Lung (tissue), 12 donors: ENCODE measurements around the gene DPRX. TPM values are rescaled to one million over a fixed set of nuclear protein-coding genes. Genes with fewer than 3 reads are reported as not detected.

ENCODE experiments used
- ATAC-seq: fragments of 200-7000 bp; cut with Tn5 transposase; one replicate; pipeline ENCODE4 v1.9.1; 2020; ENCODE audit warnings: moderate number of reproducible peaks; ENCODE audit not compliant: insufficient read depth, low FRiP score
- DNase-seq, 3 donors: peaks; one replicate each; pipeline ENCODE4 v3.0.0-alpha.2; 2013 to 2017
- H3K27ac ChIP-seq, 2 donors: one replicate each; pipeline ENCODE4 v1.5.1; 2013; ENCODE audit warnings: mild to moderate bottlenecking in 2 of 2, moderate library complexity in 2 of 2, control low read depth in 1 of 2, inconsistent platforms in 1 of 2, low read depth in 1 of 2, low read length in 1 of 2
- H3K27me3 ChIP-seq, 3 donors: one replicate each; pipeline ENCODE4 v1.5.1; 2013; ENCODE audit warnings: low read length in 2 of 3; ENCODE audit not compliant: control insufficient read depth in 3 of 3, insufficient read depth in 3 of 3
- H3K36me3 ChIP-seq, 4 donors: one replicate each; pipeline ENCODE4 v1.5.1; 2013; ENCODE audit warnings: low read length in 4 of 4, mild to moderate bottlenecking in 1 of 4, moderate library complexity in 1 of 4; ENCODE audit not compliant: control insufficient read depth in 4 of 4, insufficient read depth in 4 of 4
- H3K4me1 ChIP-seq, 5 donors: one replicate each; pipeline ENCODE4 v1.5.1; 2013; ENCODE audit warnings: low read length in 5 of 5, mild to moderate bottlenecking in 2 of 5, moderate library complexity in 1 of 5; ENCODE audit not compliant: control insufficient read depth in 5 of 5, insufficient read depth in 5 of 5
- H3K4me3 ChIP-seq: one replicate; pipeline ENCODE4 v1.5.1; 2013; ENCODE audit warnings: mild to moderate bottlenecking, control low read depth, moderate library complexity
- H3K9ac ChIP-seq, 2 donors: one replicate each; pipeline ENCODE4 v1.5.1; 2013; ENCODE audit warnings: low read length in 2 of 2, control low read depth in 1 of 2; ENCODE audit not compliant: insufficient read depth in 1 of 2
- H3K9me3 ChIP-seq, 4 donors: one replicate each; pipeline ENCODE4 v1.5.1; 2013; ENCODE audit warnings: low read length in 3 of 4, mild to moderate bottlenecking in 1 of 4, moderate library complexity in 1 of 4; ENCODE audit not compliant: control insufficient read depth in 4 of 4, insufficient read depth in 3 of 4
- WGBS, 2 donors: extraction: QIAGEN DNeasy Blood & Tissue Kit; methylation state at CpG; one replicate each; pipeline ENCODE4 v1.1.7; 2013; 5-methylcytosine and 5-hydroxymethylcytosine counted together
- polyA plus RNA-seq, 2 donors: library from polyadenylated mRNA; stranded (reverse); fragments of 200-250 nt; gene quantifications; one replicate each; pipeline ENCODE4 v1.2.1, GENCODE V29; 2013
- total RNA-seq, 2 donors: library from RNA; depleted of rRNA in 1 of 2; stranded (reverse); fragments of >200 nt in 1 of 2; gene quantifications; one replicate each; pipeline ENCODE4 v1.2.1, GENCODE V29; 2014 to 2021
- TF ChIP-seq, protein P1 (sequence below): IDR thresholded peaks from 2 replicates; pipeline ENCODE4 v1.5.1; 2012; ENCODE audit warnings: mild to moderate bottlenecking; ENCODE audit errors: control extremely low read depth, extremely low read depth
- donor health status: control.
- donor health status: control.
- donor health status: Bipolar disorder and iron deficiency.
- donor health status: healthy.
- donor health status: DM: yes; HTN: yes; CAD: no.

DPRX gene
- total and polyA plus RNA-seq, 4 donors, result 0.17 TPM; not detected in 3

DNA sequence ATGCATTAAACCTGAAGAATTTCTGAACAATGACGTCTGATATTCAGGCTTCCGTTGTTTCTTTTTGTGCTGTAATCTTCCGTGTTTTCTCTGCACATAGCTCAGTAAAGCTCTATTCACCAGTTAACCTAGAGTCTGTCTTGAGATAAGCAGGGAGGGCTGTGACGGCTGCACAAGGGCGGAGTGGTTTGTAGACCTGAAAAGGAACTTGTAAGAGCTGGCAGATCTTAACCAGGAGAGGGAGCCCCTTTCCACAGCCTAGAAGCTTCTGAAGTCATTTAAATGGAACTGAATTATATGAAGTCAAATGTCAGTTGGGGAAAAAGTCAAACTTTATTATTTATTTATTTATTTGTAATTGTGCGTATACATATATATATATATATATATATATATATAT lies 27.5 kb downstream of the DPRX start:
- peak; percentile 44 to 75 (median 61) for DNase-seq
- TF ChIP-seq, protein P1, sequence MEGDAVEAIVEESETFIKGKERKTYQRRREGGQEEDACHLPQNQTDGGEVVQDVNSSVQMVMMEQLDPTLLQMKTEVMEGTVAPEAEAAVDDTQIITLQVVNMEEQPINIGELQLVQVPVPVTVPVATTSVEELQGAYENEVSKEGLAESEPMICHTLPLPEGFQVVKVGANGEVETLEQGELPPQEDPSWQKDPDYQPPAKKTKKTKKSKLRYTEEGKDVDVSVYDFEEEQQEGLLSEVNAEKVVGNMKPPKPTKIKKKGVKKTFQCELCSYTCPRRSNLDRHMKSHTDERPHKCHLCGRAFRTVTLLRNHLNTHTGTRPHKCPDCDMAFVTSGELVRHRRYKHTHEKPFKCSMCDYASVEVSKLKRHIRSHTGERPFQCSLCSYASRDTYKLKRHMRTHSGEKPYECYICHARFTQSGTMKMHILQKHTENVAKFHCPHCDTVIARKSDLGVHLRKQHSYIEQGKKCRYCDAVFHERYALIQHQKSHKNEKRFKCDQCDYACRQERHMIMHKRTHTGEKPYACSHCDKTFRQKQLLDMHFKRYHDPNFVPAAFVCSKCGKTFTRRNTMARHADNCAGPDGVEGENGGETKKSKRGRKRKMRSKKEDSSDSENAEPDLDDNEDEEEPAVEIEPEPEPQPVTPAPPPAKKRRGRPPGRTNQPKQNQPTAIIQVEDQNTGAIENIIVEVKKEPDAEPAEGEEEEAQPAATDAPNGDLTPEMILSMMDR, result peak; percentile 28
- Histone ChIP-seq H3K27me3 (no peaks in the 10 kb centered on the region), H3K27ac (peak overlapping the region in 1 of 2 donors; percentile 41), H3K9me3 (peaks cover 0 to 10% (median 2%) of the 10 kb centered on the region in 4 donors), H3K4me3 (no peak overlapping the region), H3K36me3 (no peaks in the 10 kb centered on the region), H3K4me1 (peaks cover 0 to 2% (median 0%) of the 10 kb centered on the region in 5 donors), H3K9ac (no peak overlapping the region)
- no peak for ATAC-seq
- 11 to 16% methylated on average over 6 of the region's 6 CpGs for whole genome bisulfite sequencing, 2 donors

DNA sequence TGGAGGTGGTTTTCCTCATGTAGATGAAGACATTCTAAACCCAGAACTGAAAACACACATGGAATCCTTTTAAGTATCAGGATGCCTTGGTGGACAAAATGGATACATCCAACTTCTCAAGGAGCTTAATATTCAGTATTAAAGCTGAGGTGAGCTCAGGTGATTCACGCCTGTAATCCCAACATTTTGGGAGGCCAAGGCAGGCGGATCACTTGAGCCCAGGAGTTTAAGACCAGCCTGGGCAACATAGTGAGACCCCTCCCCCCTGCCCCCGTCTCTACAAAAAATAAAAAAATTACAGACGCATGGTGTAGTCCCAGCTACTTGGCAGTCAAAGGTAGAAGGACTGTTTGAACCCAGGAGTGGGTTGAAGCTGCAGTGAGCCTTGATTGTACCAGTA lies 28.8 kb downstream of the DPRX start:
- H3K9me3 ChIP-seq, result peaks cover 0 to 10% (median 2%) of the 10 kb centered on the region in 4 donors
- TF ChIP-seq, protein P1, result no peak
- WGBS, 2 donors, result 83 to 92% methylated on average over 4 of the region's 4 CpGs

DNA sequence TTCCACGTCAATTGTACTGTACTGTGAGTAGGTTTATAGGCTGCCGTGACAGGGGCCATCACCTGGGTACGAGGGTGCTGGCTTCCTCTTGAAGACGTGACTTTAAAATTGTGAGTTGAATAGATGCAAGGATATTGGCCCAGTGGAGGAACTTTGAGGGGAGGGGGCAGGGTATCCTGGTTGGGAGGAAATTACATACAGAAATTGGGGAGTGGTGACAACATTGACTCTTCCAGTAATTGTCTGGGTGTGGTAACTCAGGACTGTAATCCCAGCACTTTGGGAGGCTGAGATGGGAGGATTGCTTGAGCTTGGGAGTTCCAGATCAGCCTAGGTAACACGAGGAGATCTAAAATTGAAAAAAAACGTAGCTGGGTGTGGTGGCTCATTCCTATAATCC lies 30.4 kb downstream of the DPRX start:
- TF ChIP-seq, protein P1, result no peak
- no peak overlapping the region for H3K4me3 ChIP-seq
- H3K9me3 ChIP-seq, result peaks cover 0 to 5% (median 0%) of the 10 kb centered on the region in 4 donors
- ATAC-seq (no peak), DNase-seq (no peak)
- WGBS, 2 donors, result 55 to 66% methylated on average over 6 of the region's 6 CpGs
- H3K9ac ChIP-seq, result no peak overlapping the region
- no peak overlapping the region for H3K27ac ChIP-seq
- no peaks in the 10 kb centered on the region for H3K36me3 ChIP-seq
- no peaks in the 10 kb centered on the region for H3K27me3 ChIP-seq
- H3K4me1 ChIP-seq, result peaks cover 0 to 2% (median 0%) of the 10 kb centered on the region in 5 donors

More for the DNA sequence above, 28.8 kb downstream of the DPRX start:
- no peak overlapping the region for H3K9ac ChIP-seq
- no peaks in the 10 kb centered on the region for H3K36me3 ChIP-seq
- H3K4me3 ChIP-seq, result no peak overlapping the region
- H3K27me3 ChIP-seq, result no peaks in the 10 kb centered on the region
- peaks cover 0 to 2% (median 0%) of the 10 kb centered on the region in 5 donors for H3K4me1 ChIP-seq
- ATAC-seq, result no peak
- no peak overlapping the region for H3K27ac ChIP-seq
- no peak for DNase-seq

DNA sequence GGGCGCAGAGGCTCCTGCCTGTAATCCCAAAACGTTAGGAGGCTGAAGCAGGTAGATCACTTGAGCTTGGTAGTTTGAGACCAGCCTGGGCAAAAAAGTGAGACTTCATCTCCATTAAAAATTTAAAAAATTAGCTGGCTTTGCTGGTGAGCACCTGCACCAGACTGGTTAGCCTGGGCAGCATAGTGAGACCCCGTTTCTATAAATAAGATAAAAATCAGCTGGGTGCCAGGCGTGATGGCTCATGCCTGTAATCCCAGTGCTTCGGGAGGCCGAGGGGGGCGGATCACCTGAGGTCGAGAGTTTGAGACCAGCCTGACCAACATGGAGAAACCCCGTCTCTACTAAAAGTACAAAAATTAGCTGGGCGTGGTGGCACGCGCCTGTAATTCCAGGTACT lies 32.4 kb downstream of the DPRX start:
- Histone ChIP-seq H3K27me3 (no peaks in the 10 kb centered on the region), H3K4me1 (no peaks in the 10 kb centered on the region), H3K4me3 (no peak overlapping the region), H3K27ac (no peak overlapping the region), H3K9me3 (no peaks in the 10 kb centered on the region), H3K36me3 (no peaks in the 10 kb centered on the region), H3K9ac (no peak overlapping the region)
- ATAC-seq (no peak), DNase-seq (no peak)
- WGBS, 2 donors, result 87 to 89% methylated on average over 12 of the region's 12 CpGs
- TF ChIP-seq, protein P1, result no peak
